ENCODE results near the gene KCNN4. TPM values are rescaled to one million over a fixed set of nuclear protein-coding genes. Genes with fewer than 3 reads are reported as not detected.

The KCNN4 gene
- total RNA-seq, 2 experiments from 2014 or later, result 31.3 to 40.0 TPM

GRCh38 chr19:43797556-43797955, 16.8 kb upstream of the KCNN4 start:
- Histone ChIP-seq H3K9me3 (ENCODE audit: low read length) (no peaks in the 10 kb centered on the region), H3K79me2 (ENCODE audit: insufficient read depth, low read depth, low read length) (no peaks in the 10 kb centered on the region), H2AFZ (ENCODE audit: low read length) (no peak overlapping the region), H3K36me3 (ENCODE audit: insufficient read depth, low read length) (no peaks in the 10 kb centered on the region), H3K4me2 (ENCODE audit: low read length) (no peak overlapping the region), H3K4me3 (ENCODE audit: low read depth, low read length, poor library complexity, severe bottlenecking) (no peak overlapping the region), H3K9me2 (ENCODE audit: insufficient read depth, low read length) (no peaks in the 10 kb centered on the region), H3K4me1 (ENCODE audit: insufficient read depth, low read length, poor library complexity, severe bottlenecking) (no peaks in the 10 kb centered on the region), H3K27ac (ENCODE audit: low read depth, low read length, poor library complexity, severe bottlenecking) (no peak overlapping the region), H4K20me1 (ENCODE audit: insufficient read depth, low read length) (no peaks in the 10 kb centered on the region)
- no TSS peak for BruUV-seq (replicated peaks)
- TF ChIP-seq, protein P1, sequence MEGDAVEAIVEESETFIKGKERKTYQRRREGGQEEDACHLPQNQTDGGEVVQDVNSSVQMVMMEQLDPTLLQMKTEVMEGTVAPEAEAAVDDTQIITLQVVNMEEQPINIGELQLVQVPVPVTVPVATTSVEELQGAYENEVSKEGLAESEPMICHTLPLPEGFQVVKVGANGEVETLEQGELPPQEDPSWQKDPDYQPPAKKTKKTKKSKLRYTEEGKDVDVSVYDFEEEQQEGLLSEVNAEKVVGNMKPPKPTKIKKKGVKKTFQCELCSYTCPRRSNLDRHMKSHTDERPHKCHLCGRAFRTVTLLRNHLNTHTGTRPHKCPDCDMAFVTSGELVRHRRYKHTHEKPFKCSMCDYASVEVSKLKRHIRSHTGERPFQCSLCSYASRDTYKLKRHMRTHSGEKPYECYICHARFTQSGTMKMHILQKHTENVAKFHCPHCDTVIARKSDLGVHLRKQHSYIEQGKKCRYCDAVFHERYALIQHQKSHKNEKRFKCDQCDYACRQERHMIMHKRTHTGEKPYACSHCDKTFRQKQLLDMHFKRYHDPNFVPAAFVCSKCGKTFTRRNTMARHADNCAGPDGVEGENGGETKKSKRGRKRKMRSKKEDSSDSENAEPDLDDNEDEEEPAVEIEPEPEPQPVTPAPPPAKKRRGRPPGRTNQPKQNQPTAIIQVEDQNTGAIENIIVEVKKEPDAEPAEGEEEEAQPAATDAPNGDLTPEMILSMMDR (conservative IDR thresholded peaks at IDR 0.05; ENCODE audit: low read length), result no peak
- no peak for TF ChIP-seq EZH2phosphoT487 (IDR thresholded peaks at IDR 0.05; ENCODE audit: borderline replicate concordance, low read depth, low read length)
- ChIA-PET POLR2A (no interaction called here), CTCF (ENCODE audit: unreplicated experiment) (no interaction called here)
- intact Hi-C loops (cut with micrococcal nuclease; ENCODE audit: unreplicated experiment), result no loop called here
- no peak for DNase-seq (ENCODE audit: low spot score)

- no peak for TF ChIP-seq EZH2phosphoT487 (IDR thresholded peaks at IDR 0.05; ENCODE audit: borderline replicate concordance, low read depth, low read length)
- TF ChIP-seq, protein P1 (conservative IDR thresholded peaks at IDR 0.05; ENCODE audit: low read length), result no peak
- BruUV-seq (replicated peaks), result no TSS peak
- Histone ChIP-seq H4K20me1 (ENCODE audit: insufficient read depth, low read length) (no peaks in the 10 kb centered on the region), H3K79me2 (ENCODE audit: insufficient read depth, low read depth, low read length) (no peaks in the 10 kb centered on the region), H3K4me1 (ENCODE audit: insufficient read depth, low read length, poor library complexity, severe bottlenecking) (no peaks in the 10 kb centered on the region), H3K9me3 (ENCODE audit: low read length) (no peaks in the 10 kb centered on the region), H2AFZ (ENCODE audit: low read length) (no peak overlapping the region), H3K4me3 (ENCODE audit: low read depth, low read length, poor library complexity, severe bottlenecking) (no peak overlapping the region), H3K4me2 (ENCODE audit: low read length) (no peak overlapping the region), H3K36me3 (ENCODE audit: insufficient read depth, low read length) (no peaks in the 10 kb centered on the region), H3K9me2 (ENCODE audit: insufficient read depth, low read length) (no peaks in the 10 kb centered on the region), H3K27ac (ENCODE audit: low read depth, low read length, poor library complexity, severe bottlenecking) (no peak overlapping the region)
- intact Hi-C loops (cut with micrococcal nuclease; ENCODE audit: unreplicated experiment), result no loop called here
- ChIA-PET POLR2A (no interaction called here), CTCF (ENCODE audit: unreplicated experiment) (no interaction called here)
- DNase-seq (ENCODE audit: low spot score), result no peak
Observed at GRCh38 chr19:43797118-43797517, 16.3 kb upstream of the KCNN4 start.

- Histone ChIP-seq H3K9me2 (ENCODE audit: insufficient read depth, low read length) (no peaks in the 10 kb centered on the region), H3K4me2 (ENCODE audit: low read length) (0 out of 2 replicates have a peak overlapping the region, but pooled peaks have one; percentile 7), H2AFZ (ENCODE audit: low read length) (no peak overlapping the region), H3K4me1 (ENCODE audit: insufficient read depth, low read length, poor library complexity, severe bottlenecking) (peaks cover 14% of the 10 kb centered on the region), H3K9me3 (ENCODE audit: low read length) (no peaks in the 10 kb centered on the region), H3K27ac (ENCODE audit: low read depth, low read length, poor library complexity, severe bottlenecking) (no peak overlapping the region), H3K79me2 (ENCODE audit: insufficient read depth, low read depth, low read length) (no peaks in the 10 kb centered on the region), H3K36me3 (ENCODE audit: insufficient read depth, low read length) (no peaks in the 10 kb centered on the region), H3K4me3 (ENCODE audit: low read depth, low read length, poor library complexity, severe bottlenecking) (no peak overlapping the region), H4K20me1 (ENCODE audit: insufficient read depth, low read length) (no peaks in the 10 kb centered on the region)
- BruUV-seq (replicated peaks), result no TSS peak
- peak; percentile 14 for DNase-seq (ENCODE audit: low spot score)
- TF ChIP-seq EZH2phosphoT487 (IDR thresholded peaks at IDR 0.05; ENCODE audit: borderline replicate concordance, low read depth, low read length), result no peak
- TF ChIP-seq, protein P1 (conservative IDR thresholded peaks at IDR 0.05; ENCODE audit: low read length), result no peak
- intact Hi-C loops (cut with micrococcal nuclease; ENCODE audit: unreplicated experiment), result no loop called here
- CTCF ChIA-PET (ENCODE audit: unreplicated experiment), result no interaction called here
- POLR2A ChIA-PET, result no interaction called here
Observed at GRCh38 chr19:43790587-43790986, 9.8 kb upstream of the KCNN4 start.
